Measurements from ENCODE around the gene DENND2C.
A peak's percentile ranks its signal among the peaks of the same experiment; 100 is the strongest.

Gene DENND2C

GRCh38 chr1:114627107-114627506 lies 42.7 kb downstream of the DENND2C start:
- TF ChIP-seq, protein P1, sequence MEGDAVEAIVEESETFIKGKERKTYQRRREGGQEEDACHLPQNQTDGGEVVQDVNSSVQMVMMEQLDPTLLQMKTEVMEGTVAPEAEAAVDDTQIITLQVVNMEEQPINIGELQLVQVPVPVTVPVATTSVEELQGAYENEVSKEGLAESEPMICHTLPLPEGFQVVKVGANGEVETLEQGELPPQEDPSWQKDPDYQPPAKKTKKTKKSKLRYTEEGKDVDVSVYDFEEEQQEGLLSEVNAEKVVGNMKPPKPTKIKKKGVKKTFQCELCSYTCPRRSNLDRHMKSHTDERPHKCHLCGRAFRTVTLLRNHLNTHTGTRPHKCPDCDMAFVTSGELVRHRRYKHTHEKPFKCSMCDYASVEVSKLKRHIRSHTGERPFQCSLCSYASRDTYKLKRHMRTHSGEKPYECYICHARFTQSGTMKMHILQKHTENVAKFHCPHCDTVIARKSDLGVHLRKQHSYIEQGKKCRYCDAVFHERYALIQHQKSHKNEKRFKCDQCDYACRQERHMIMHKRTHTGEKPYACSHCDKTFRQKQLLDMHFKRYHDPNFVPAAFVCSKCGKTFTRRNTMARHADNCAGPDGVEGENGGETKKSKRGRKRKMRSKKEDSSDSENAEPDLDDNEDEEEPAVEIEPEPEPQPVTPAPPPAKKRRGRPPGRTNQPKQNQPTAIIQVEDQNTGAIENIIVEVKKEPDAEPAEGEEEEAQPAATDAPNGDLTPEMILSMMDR (conservative IDR thresholded peaks at IDR 0.05; ENCODE audit: low read depth), result no peak
- ChIA-PET POLR2A (ENCODE audit: low non-redundant PET) (no interaction called here), CTCF (no interaction called here)
- no peak for DNase-seq (ENCODE audit: low spot score)
- no peak overlapping the region for H3K27ac ChIP-seq

DNA sequence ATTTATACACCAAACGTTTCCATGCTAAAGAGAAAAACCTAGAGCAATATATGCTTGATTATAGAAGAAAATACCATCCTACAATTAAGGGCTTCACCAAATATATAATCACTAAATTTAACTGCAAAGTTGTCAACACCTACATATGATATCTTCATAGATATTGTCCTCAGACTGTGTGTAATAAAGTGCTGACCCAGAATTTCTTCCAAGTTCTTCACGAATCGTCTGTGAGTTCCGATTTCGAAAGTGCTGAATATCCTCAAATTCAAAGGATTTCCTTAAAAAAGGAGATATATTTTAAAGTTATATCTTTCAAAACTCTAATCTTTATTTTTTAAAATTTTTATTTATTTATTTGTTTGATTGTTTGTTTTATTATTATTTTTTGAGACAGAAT lies 46.5 kb downstream of the DENND2C start:
- POLR2A ChIA-PET (ENCODE audit: low non-redundant PET), result no interaction called here
- CTCF ChIA-PET, result no interaction called here
- no peak overlapping the region for H3K27ac ChIP-seq
- TF ChIP-seq, protein P1 (conservative IDR thresholded peaks at IDR 0.05; ENCODE audit: low read depth), result no peak
- DNase-seq (ENCODE audit: low spot score), result no peak

DNA sequence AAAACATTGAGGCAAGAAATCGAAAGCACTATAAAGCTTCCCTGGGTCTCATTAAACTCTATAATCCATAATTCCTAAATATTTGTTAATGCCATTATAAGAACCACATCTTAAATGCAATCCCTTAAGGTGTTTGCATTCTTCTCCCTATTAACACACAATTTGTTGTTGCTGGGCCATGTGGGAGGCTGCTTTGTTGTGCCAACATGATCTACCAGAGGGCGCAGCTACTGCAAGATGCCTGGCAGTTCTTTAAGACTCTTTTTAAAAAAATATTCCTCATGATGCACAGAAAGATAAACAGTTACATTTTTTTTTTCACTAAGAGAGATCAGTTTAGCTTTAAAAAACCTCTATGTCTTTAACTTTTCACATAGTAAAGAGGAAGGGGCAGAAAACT lies 49.4 kb downstream of the DENND2C start:
- CTCF ChIA-PET, result interaction anchor here (0.6 to 0.7 kb wide), 3 partner anchors 40 to 1171 kb away, joined by 3 to 4 read pairs (median 3); no protein-coding TSS in a partner anchor
- POLR2A ChIA-PET (ENCODE audit: low non-redundant PET), result no interaction called here
- no peak overlapping the region for H3K27ac ChIP-seq
- TF ChIP-seq, protein P1 (conservative IDR thresholded peaks at IDR 0.05; ENCODE audit: low read depth), result no peak; the same call in 1 of the 2 replicates
- DNase-seq (ENCODE audit: low spot score), result no peak

GRCh38 chr1:114618606-114619005 lies 51.2 kb downstream of the DENND2C start:
- TF ChIP-seq, protein P1 (conservative IDR thresholded peaks at IDR 0.05; ENCODE audit: low read depth), result no peak
- ChIA-PET CTCF (interaction anchor here (0.6 kb wide), 2 partner anchors 28 to 52 kb away, joined by 3 read pairs; no protein-coding TSS in a partner anchor), POLR2A (ENCODE audit: low non-redundant PET) (no interaction called here)
- DNase-seq (ENCODE audit: low spot score), result peak; percentile 26
- H3K27ac ChIP-seq, result no peak overlapping the region

- CTCF ChIA-PET, result interaction anchor here (0.5 to 0.6 kb wide), 2 partner anchors 384 to 761 kb away, joined by 3 read pairs; no protein-coding TSS in a partner anchor
- TF ChIP-seq, protein P1 (conservative IDR thresholded peaks at IDR 0.05; ENCODE audit: low read depth), result no peak
- POLR2A ChIA-PET (ENCODE audit: low non-redundant PET), result interaction anchor here (0.8 to 1.0 kb wide), 2 partner anchors 14 to 59 kb away, joined by 4 to 6 read pairs; no protein-coding TSS in a partner anchor
- peak overlapping the region; percentile 88 for H3K27ac ChIP-seq
- peak; percentile 87 for DNase-seq (ENCODE audit: low spot score)
Observed at GRCh38 chr1:114610546-114611245, 59.2 kb downstream of the DENND2C start.

- POLR2A ChIA-PET (ENCODE audit: low non-redundant PET), result no interaction called here
- DNase-seq (ENCODE audit: low spot score), result peak; percentile 9
Observed at GRCh38 chr1:114609826-114610225, 60.0 kb downstream of the DENND2C start.

More at GRCh38 chr1:114609826-114610225, 60.0 kb downstream of the DENND2C start:
- H3K27ac ChIP-seq, result peak overlapping the region; percentile 88
- TF ChIP-seq, protein P1 (conservative IDR thresholded peaks at IDR 0.05; ENCODE audit: low read depth), result no peak
- CTCF ChIA-PET, result interaction anchor here (0.6 to 0.7 kb wide), 2 partner anchors 298 to 760 kb away, joined by 3 read pairs; no protein-coding TSS in a partner anchor

All from RWPE1 (cell line).